GM18508 (cell line): ENCODE measurements around the gene NXPE3.
A peak's percentile ranks its signal among the peaks of the same experiment; 100 is the strongest.
"Not testable (repeated sequence)": the region's sequence is repeated elsewhere in the genome, so short reads cannot be mapped to it uniquely, and the experiment has no call there.

Source experiments
- ATAC-seq: cut with Tn5 transposase; IDR thresholded peaks from one replicate; pipeline ENCODE4 v1.9.1; 2021; ENCODE audit warnings: moderate number of reproducible peaks; ENCODE audit not compliant: insufficient read depth, unreplicated experiment

NXPE3 gene

GRCh38 chr3:101779047-101779821, at the start of gene NXPE3:
TSS of gene NXPE3 (plus strand) at chr3:101779211. CDS start at chr3:101785597, 6,386 bp downstream.
- peak; percentile 86 for ATAC-seq

GRCh38 chr3:101729586-101729985, 49.4 kb upstream of the NXPE3 start:
- ATAC-seq, result no peak

GRCh38 chr3:101730839-101731238, 48.2 kb upstream of the NXPE3 start:
- no peak for ATAC-seq

GRCh38 chr3:101732240-101732641, 46.8 kb upstream of the NXPE3 start:
- ATAC-seq, result no peak

- ATAC-seq, result no peak
Measured at GRCh38 chr3:101735833-101736232, 43.2 kb upstream of the NXPE3 start.

- ATAC-seq, result not testable (repeated sequence)
Measured at GRCh38 chr3:101741914-101742313, 37.1 kb upstream of the NXPE3 start.

GRCh38 chr3:101744811-101745210, 34.2 kb upstream of the NXPE3 start:
- no peak for ATAC-seq

- not testable (repeated sequence) for ATAC-seq
Measured at GRCh38 chr3:101745934-101746333, 33.1 kb upstream of the NXPE3 start.

GRCh38 chr3:101753386-101754113, 25.5 kb upstream of the NXPE3 start:
- ATAC-seq, result not testable (repeated sequence)

GRCh38 chr3:101758224-101758623, 20.8 kb upstream of the NXPE3 start:
- no peak for ATAC-seq

- no peak for ATAC-seq
Measured at GRCh38 chr3:101762041-101762646, 16.9 kb upstream of the NXPE3 start.

- not testable (repeated sequence) for ATAC-seq
Measured at GRCh38 chr3:101777745-101778281, 1.2 kb upstream of the NXPE3 start.

GRCh38 chr3:101778385-101779046, 495 bp upstream of the NXPE3 start:
- no peak for ATAC-seq

- no peak for ATAC-seq
Measured at GRCh38 chr3:101779822-101780381, 891 bp downstream of the NXPE3 start.

- no peak for ATAC-seq
Measured at GRCh38 chr3:101780661-101781060, 1.6 kb downstream of the NXPE3 start.

- no peak for ATAC-seq
Measured at GRCh38 chr3:101781166-101781565, 2.2 kb downstream of the NXPE3 start.

GRCh38 chr3:101784855-101785613, 6.0 kb downstream of the NXPE3 start:
- no peak for ATAC-seq

GRCh38 chr3:101791778-101792177, 12.8 kb downstream of the NXPE3 start:
- peak; percentile 96 for ATAC-seq

GRCh38 chr3:101796077-101796680, 17.2 kb downstream of the NXPE3 start:
- no peak for ATAC-seq
